Measurements from ENCODE around the gene HECTD1.
"Not testable (repeated sequence)": the region's sequence is repeated elsewhere in the genome, so short reads cannot be mapped to it uniquely, and the experiment has no call there.

The HECTD1 gene

DNA sequence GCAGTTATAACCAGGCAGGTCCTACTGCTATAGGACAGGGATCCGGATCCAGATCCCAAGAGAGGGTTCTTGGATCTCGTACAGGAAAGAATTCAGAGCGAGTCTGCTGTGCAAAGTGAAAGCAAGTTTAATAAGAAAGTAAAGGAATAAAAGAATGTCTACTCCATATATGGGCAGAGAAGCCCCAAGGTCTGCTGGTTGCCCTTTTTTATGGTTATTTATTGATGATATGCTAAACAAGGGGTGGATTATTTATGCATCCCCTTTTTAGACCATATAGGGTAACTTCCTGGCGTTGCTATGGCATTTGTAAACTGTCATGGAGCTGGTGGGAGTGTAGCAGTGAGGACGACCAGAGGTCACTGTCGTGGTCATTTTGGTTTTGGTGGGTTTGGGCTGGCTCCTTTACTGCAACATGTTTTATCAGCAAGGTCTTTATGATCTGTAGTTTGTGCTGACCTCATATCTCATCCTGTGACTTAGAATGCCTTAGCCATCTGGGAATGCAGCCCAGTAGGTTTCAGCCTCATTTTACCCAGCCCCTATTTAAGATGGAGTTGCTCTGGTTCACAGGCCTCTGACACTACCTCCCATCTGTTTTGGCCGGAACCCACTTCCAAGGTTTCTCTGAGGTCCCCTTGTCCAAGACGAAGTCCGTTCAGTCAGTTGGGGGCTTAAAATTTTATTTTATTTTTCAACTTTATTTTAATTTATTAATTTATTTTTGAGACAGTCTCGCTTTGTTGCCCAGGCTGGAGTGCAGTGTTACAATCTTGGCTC, 34.8 kb upstream of the HECTD1 start:
- peak overlapping the region; percentile 0 to 20 for H3K4me3 ChIP-seq (ENCODE audit: low read depth in 1 of 2, low read length in 2 of 2)
- H3K27me3 ChIP-seq (ENCODE audit: low read depth, low read length); H3K4me1 ChIP-seq (ENCODE audit: control insufficient read depth in 1 of 2, insufficient read depth in 2 of 2, low read length in 2 of 2); H3K36me3 ChIP-seq (ENCODE audit: control insufficient read depth in 1 of 2, insufficient read depth in 2 of 2, low read length in 2 of 2); H3K9me3 ChIP-seq (ENCODE audit: control insufficient read depth in 1 of 2, low read length in 2 of 2); H3K27ac ChIP-seq (ENCODE audit: low read length): not testable (repeated sequence)

- Histone ChIP-seq H3K27ac (ENCODE audit: low read length) (no peak overlapping the region), H3K4me1 (ENCODE audit: control insufficient read depth in 1 of 2, insufficient read depth in 2 of 2, low read length in 2 of 2) (peaks cover 5 to 8% of the 10 kb centered on the region in 2 donors), H3K27me3 (ENCODE audit: low read depth, low read length) (no peaks in the 10 kb centered on the region), H3K36me3 (ENCODE audit: control insufficient read depth in 1 of 2, insufficient read depth in 2 of 2, low read length in 2 of 2) (no peaks in the 10 kb centered on the region), H3K9me3 (ENCODE audit: control insufficient read depth in 1 of 2, low read length in 2 of 2) (no peaks in the 10 kb centered on the region), H3K4me3 (ENCODE audit: low read depth in 1 of 2, low read length in 2 of 2) (peak overlapping the region; percentile 0 to 20)
Observed at GRCh38 chr14:31241450-31242114, 34.0 kb upstream of the HECTD1 start.

DNA sequence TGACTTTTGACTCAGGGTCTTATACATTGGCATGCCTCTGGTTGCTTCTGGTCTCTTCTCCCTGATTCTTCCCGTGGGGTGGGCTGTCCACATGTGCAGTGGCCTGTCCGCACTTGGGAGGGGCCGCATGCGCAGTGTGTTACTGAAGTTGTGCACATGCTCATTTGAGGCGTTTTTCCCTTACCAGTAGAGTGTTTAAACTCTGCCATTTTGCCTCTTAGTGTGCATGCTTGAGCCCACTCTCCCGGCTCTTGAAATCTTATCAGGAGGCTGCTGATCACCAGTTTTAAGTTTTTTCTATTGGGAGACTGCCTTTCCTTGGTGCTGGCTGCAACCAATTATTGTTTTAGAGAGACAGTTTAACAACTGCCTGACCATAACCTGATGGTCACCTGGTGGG, 32.1 kb upstream of the HECTD1 start:
- H3K36me3 ChIP-seq (ENCODE audit: control insufficient read depth in 1 of 2, insufficient read depth in 2 of 2, low read length in 2 of 2), result no peaks in the 10 kb centered on the region
- no peak overlapping the region for H3K27ac ChIP-seq (ENCODE audit: low read length)
- H3K27me3 ChIP-seq (ENCODE audit: low read depth, low read length), result no peaks in the 10 kb centered on the region
- no peak overlapping the region for H3K4me3 ChIP-seq (ENCODE audit: low read depth in 1 of 2, low read length in 2 of 2)
- H3K9me3 ChIP-seq (ENCODE audit: control insufficient read depth in 1 of 2, low read length in 2 of 2), result no peaks in the 10 kb centered on the region
- H3K4me1 ChIP-seq (ENCODE audit: control insufficient read depth in 1 of 2, insufficient read depth in 2 of 2, low read length in 2 of 2), result peaks cover 5 to 8% of the 10 kb centered on the region in 2 donors

GRCh38 chr14:31235462-31235861, 27.9 kb upstream of the HECTD1 start:
- Histone ChIP-seq H3K27ac (ENCODE audit: low read length) (no peak overlapping the region), H3K4me3 (ENCODE audit: low read depth in 1 of 2, low read length in 2 of 2) (no peak overlapping the region), H3K36me3 (ENCODE audit: control insufficient read depth in 1 of 2, insufficient read depth in 2 of 2, low read length in 2 of 2) (no peaks in the 10 kb centered on the region), H3K4me1 (ENCODE audit: control insufficient read depth in 1 of 2, insufficient read depth in 2 of 2, low read length in 2 of 2) (no peaks in the 10 kb centered on the region), H3K27me3 (ENCODE audit: low read depth, low read length) (no peaks in the 10 kb centered on the region), H3K9me3 (ENCODE audit: control insufficient read depth in 1 of 2, low read length in 2 of 2) (no peaks in the 10 kb centered on the region)

- H3K9me3 ChIP-seq (ENCODE audit: control insufficient read depth in 1 of 2, low read length in 2 of 2), result no peaks in the 10 kb centered on the region
- H3K27me3 ChIP-seq (ENCODE audit: low read depth, low read length), result no peaks in the 10 kb centered on the region
- H3K4me1 ChIP-seq (ENCODE audit: control insufficient read depth in 1 of 2, insufficient read depth in 2 of 2, low read length in 2 of 2), result no peaks in the 10 kb centered on the region
- H3K27ac ChIP-seq (ENCODE audit: low read length), result no peak overlapping the region
- H3K36me3 ChIP-seq (ENCODE audit: control insufficient read depth in 1 of 2, insufficient read depth in 2 of 2, low read length in 2 of 2), result no peaks in the 10 kb centered on the region
- H3K4me3 ChIP-seq (ENCODE audit: low read depth in 1 of 2, low read length in 2 of 2), result no peak overlapping the region
Observed at GRCh38 chr14:31232081-31232480, 24.5 kb upstream of the HECTD1 start.

GRCh38 chr14:31231272-31231671, 23.7 kb upstream of the HECTD1 start:
- H3K27me3 ChIP-seq (ENCODE audit: low read depth, low read length); H3K9me3 ChIP-seq (ENCODE audit: control insufficient read depth in 1 of 2, low read length in 2 of 2); H3K4me3 ChIP-seq (ENCODE audit: low read depth in 1 of 2, low read length in 2 of 2); H3K4me1 ChIP-seq (ENCODE audit: control insufficient read depth in 1 of 2, insufficient read depth in 2 of 2, low read length in 2 of 2); H3K27ac ChIP-seq (ENCODE audit: low read length); H3K36me3 ChIP-seq (ENCODE audit: control insufficient read depth in 1 of 2, insufficient read depth in 2 of 2, low read length in 2 of 2): not testable (repeated sequence)

GRCh38 chr14:31230573-31230958, 23.0 kb upstream of the HECTD1 start:
- H3K4me3 ChIP-seq (ENCODE audit: low read depth in 1 of 2, low read length in 2 of 2), result no peak overlapping the region
- no peaks in the 10 kb centered on the region for H3K4me1 ChIP-seq (ENCODE audit: control insufficient read depth in 1 of 2, insufficient read depth in 2 of 2, low read length in 2 of 2)
- H3K27me3 ChIP-seq (ENCODE audit: low read depth, low read length), result no peaks in the 10 kb centered on the region
- H3K27ac ChIP-seq (ENCODE audit: low read length), result no peak overlapping the region
- no peaks in the 10 kb centered on the region for H3K9me3 ChIP-seq (ENCODE audit: control insufficient read depth in 1 of 2, low read length in 2 of 2)
- H3K36me3 ChIP-seq (ENCODE audit: control insufficient read depth in 1 of 2, insufficient read depth in 2 of 2, low read length in 2 of 2), result no peaks in the 10 kb centered on the region

DNA sequence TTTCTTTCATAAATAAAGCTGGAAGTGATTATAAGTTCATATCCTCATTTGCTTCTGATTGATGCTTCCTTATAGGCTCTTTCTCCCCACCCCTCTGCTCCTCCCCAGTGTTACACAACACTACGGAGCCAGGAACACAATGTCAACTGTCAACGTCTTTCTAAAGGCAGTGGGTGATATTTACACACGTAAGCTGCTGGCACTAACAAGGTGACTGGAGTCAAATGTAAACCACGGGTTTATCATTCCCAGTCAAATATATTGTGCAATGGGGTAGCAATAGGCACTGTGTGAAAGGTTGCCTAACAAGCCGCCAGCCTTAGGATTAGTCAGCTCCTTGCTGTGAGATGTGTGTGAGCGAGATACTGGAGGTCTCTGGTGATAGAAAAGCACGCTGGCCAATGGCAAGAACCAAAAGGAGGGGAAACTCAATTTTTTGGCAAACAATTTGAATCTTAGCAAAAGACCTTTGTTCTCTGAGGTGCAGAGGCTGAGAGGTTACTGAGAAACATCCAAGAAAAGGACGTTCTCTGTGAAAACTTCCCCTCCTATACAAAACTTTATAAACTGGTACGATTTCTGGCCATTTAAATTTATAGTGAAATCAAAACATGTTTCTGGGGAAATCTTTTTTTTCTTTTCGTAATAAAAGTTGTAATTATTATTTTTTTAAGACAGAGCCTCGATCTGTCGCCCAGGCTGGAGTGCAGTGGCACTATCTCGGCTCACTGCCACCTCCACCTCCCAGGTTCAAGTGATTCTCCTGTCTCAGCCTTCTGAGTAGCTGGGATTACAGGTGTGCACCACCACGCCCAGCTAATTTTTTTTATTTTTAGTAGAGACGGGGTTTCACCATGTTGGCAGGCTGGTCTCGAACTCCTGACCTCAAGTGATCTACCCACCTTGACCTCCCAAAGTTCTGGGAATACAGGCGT, 22.3 kb upstream of the HECTD1 start:
- H3K27ac ChIP-seq (ENCODE audit: low read length), result peak overlapping the region; percentile 47
- H3K27me3 ChIP-seq (ENCODE audit: low read depth, low read length), result no peaks in the 10 kb centered on the region
- H3K9me3 ChIP-seq (ENCODE audit: control insufficient read depth in 1 of 2, low read length in 2 of 2), result no peaks in the 10 kb centered on the region
- no peaks in the 10 kb centered on the region for H3K4me1 ChIP-seq (ENCODE audit: control insufficient read depth in 1 of 2, insufficient read depth in 2 of 2, low read length in 2 of 2)
- peak overlapping the region in 1 of 2 donors; percentile 40 for H3K4me3 ChIP-seq (ENCODE audit: low read depth in 1 of 2, low read length in 2 of 2)
- no peaks in the 10 kb centered on the region for H3K36me3 ChIP-seq (ENCODE audit: control insufficient read depth in 1 of 2, insufficient read depth in 2 of 2, low read length in 2 of 2)

DNA sequence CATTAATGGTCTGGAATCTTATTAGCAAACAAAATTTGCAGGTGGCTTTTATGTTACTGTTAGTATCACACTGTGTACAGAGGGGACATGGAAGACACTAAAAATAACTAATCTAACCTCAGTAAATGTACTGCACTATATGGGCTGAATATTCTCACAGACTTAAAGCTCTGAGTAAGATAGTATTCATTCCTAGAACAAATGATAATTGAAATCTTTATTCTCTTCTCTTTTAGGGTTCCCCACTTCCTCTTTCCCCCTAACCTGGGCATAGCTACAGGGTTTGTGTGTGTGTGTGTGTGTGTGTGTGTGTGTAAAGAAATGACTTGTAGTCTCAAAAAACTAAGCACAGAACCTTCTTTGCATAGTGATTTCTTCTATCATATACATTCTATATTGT, 21.4 kb upstream of the HECTD1 start:
- H3K27ac ChIP-seq (ENCODE audit: low read length), result peak overlapping the region; percentile 47
- no peaks in the 10 kb centered on the region for H3K4me1 ChIP-seq (ENCODE audit: control insufficient read depth in 1 of 2, insufficient read depth in 2 of 2, low read length in 2 of 2)
- no peaks in the 10 kb centered on the region for H3K36me3 ChIP-seq (ENCODE audit: control insufficient read depth in 1 of 2, insufficient read depth in 2 of 2, low read length in 2 of 2)
- no peaks in the 10 kb centered on the region for H3K27me3 ChIP-seq (ENCODE audit: low read depth, low read length)
- H3K9me3 ChIP-seq (ENCODE audit: control insufficient read depth in 1 of 2, low read length in 2 of 2), result no peaks in the 10 kb centered on the region
- H3K4me3 ChIP-seq (ENCODE audit: low read depth in 1 of 2, low read length in 2 of 2), result no peak overlapping the region

DNA sequence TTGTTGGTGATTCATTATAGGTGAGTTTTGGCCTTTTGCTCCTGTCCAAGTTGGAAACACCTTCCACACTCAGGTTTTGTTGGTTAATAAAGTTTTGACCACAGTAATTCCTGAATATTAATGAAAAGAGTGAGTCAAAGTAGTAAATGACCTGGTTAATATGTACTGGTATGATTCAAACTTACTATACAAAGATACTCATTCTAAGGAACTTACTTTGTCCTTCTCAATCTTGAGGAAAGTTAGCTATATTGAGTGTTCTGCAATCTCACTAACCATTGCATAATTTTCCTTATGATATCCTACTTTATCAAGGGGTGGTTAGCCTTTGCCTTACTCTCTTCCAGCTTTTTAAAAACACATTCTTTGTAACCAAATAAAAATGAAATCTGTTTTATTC, 20.9 kb upstream of the HECTD1 start:
- peak overlapping the region; percentile 47 for H3K27ac ChIP-seq (ENCODE audit: low read length)
- no peaks in the 10 kb centered on the region for H3K9me3 ChIP-seq (ENCODE audit: control insufficient read depth in 1 of 2, low read length in 2 of 2)
- H3K4me3 ChIP-seq (ENCODE audit: low read depth in 1 of 2, low read length in 2 of 2), result no peak overlapping the region
- no peaks in the 10 kb centered on the region for H3K36me3 ChIP-seq (ENCODE audit: control insufficient read depth in 1 of 2, insufficient read depth in 2 of 2, low read length in 2 of 2)
- no peaks in the 10 kb centered on the region for H3K27me3 ChIP-seq (ENCODE audit: low read depth, low read length)
- no peaks in the 10 kb centered on the region for H3K4me1 ChIP-seq (ENCODE audit: control insufficient read depth in 1 of 2, insufficient read depth in 2 of 2, low read length in 2 of 2)

- H3K9me3 ChIP-seq (ENCODE audit: control insufficient read depth in 1 of 2, low read length in 2 of 2), result no peaks in the 10 kb centered on the region
- H3K4me1 ChIP-seq (ENCODE audit: control insufficient read depth in 1 of 2, insufficient read depth in 2 of 2, low read length in 2 of 2), result no peaks in the 10 kb centered on the region
- no peak overlapping the region for H3K4me3 ChIP-seq (ENCODE audit: low read depth in 1 of 2, low read length in 2 of 2)
- H3K27ac ChIP-seq (ENCODE audit: low read length), result no peak overlapping the region
- no peaks in the 10 kb centered on the region for H3K36me3 ChIP-seq (ENCODE audit: control insufficient read depth in 1 of 2, insufficient read depth in 2 of 2, low read length in 2 of 2)
- H3K27me3 ChIP-seq (ENCODE audit: low read depth, low read length), result no peaks in the 10 kb centered on the region
Observed at GRCh38 chr14:31224808-31225207, 17.2 kb upstream of the HECTD1 start.
